ENCODE data around the gene TCF7. TPM values are rescaled to one million over a fixed set of nuclear protein-coding genes. Genes with fewer than 3 reads are reported as not detected.

The TCF7 gene
- polyA plus RNA-seq, 1 donor from 2014 or later = 0.15 TPM

DNA sequence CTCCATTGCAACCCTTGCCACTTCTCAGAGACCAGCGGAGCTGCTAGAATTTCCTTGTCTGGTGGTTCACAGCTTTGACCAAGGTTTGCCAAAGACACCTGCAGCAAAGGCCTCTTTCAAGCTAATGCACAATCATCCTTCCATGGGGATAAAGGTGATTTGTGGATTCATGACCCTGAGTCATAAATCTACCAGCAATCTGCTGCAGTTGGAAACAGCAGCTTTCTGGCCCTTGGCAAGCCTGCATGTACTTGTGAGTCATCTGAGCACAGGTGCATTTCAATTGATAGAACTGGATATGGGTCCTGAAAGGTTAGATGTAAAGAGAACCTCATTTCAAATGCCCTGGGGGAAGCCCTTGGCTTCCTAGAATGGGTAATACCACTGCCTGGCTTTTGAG is 21.6 kb upstream of the TCF7 start:
- no peaks in the 10 kb centered on the region for H3K79me2 ChIP-seq (replicated peaks; ENCODE audit: insufficient read depth, low read length)
- H3K9me2 ChIP-seq (ENCODE audit: insufficient read depth, low read length) = no peaks in the 10 kb centered on the region
- H4K20me1 ChIP-seq (ENCODE audit: insufficient read depth) = no peaks in the 10 kb centered on the region
- H3K4me3 ChIP-seq (ENCODE audit: low read length) = no peak overlapping the region
- H3F3A ChIP-seq (ENCODE audit: insufficient read depth, low read length, poor library complexity, severe bottlenecking) = no peaks in the 10 kb centered on the region
- H3K9me3 ChIP-seq (ENCODE audit: low read length) = no peaks in the 10 kb centered on the region
- H3K27me3 ChIP-seq (ENCODE audit: insufficient read depth, low read depth, low read length) = no peaks in the 10 kb centered on the region
- H3K9ac ChIP-seq (ENCODE audit: low read length) = no peak overlapping the region
- H3K36me3 ChIP-seq (ENCODE audit: insufficient read depth, low read length) = no peaks in the 10 kb centered on the region
- TF ChIP-seq, protein P1, sequence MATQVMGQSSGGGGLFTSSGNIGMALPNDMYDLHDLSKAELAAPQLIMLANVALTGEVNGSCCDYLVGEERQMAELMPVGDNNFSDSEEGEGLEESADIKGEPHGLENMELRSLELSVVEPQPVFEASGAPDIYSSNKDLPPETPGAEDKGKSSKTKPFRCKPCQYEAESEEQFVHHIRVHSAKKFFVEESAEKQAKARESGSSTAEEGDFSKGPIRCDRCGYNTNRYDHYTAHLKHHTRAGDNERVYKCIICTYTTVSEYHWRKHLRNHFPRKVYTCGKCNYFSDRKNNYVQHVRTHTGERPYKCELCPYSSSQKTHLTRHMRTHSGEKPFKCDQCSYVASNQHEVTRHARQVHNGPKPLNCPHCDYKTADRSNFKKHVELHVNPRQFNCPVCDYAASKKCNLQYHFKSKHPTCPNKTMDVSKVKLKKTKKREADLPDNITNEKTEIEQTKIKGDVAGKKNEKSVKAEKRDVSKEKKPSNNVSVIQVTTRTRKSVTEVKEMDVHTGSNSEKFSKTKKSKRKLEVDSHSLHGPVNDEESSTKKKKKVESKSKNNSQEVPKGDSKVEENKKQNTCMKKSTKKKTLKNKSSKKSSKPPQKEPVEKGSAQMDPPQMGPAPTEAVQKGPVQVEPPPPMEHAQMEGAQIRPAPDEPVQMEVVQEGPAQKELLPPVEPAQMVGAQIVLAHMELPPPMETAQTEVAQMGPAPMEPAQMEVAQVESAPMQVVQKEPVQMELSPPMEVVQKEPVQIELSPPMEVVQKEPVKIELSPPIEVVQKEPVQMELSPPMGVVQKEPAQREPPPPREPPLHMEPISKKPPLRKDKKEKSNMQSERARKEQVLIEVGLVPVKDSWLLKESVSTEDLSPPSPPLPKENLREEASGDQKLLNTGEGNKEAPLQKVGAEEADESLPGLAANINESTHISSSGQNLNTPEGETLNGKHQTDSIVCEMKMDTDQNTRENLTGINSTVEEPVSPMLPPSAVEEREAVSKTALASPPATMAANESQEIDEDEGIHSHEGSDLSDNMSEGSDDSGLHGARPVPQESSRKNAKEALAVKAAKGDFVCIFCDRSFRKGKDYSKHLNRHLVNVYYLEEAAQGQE (IDR thresholded peaks at IDR 0.05; ENCODE audit: borderline replicate concordance) = no peak
- TF ChIP-seq RAD21 (conservative IDR thresholded peaks at IDR 0.05) (no peak), SMC3 (conservative IDR thresholded peaks at IDR 0.05; ENCODE audit: poor library complexity) (no peak), EP300 (conservative IDR thresholded peaks at IDR 0.05; ENCODE audit: poor library complexity, severe bottlenecking) (no peak), TAF1 (IDR thresholded peaks at IDR 0.05; ENCODE audit: low read depth) (no peak), EZH2 (IDR thresholded peaks at IDR 0.05; ENCODE audit: borderline replicate concordance, insufficient read depth, low read length, poor library complexity, severe bottlenecking) (no peak), POLR2AphosphoS5 (IDR thresholded peaks at IDR 0.05) (no peak), MXI1 (conservative IDR thresholded peaks at IDR 0.05; ENCODE audit: poor library complexity, severe bottlenecking) (no peak)
- TF ChIP-seq, protein P2, sequence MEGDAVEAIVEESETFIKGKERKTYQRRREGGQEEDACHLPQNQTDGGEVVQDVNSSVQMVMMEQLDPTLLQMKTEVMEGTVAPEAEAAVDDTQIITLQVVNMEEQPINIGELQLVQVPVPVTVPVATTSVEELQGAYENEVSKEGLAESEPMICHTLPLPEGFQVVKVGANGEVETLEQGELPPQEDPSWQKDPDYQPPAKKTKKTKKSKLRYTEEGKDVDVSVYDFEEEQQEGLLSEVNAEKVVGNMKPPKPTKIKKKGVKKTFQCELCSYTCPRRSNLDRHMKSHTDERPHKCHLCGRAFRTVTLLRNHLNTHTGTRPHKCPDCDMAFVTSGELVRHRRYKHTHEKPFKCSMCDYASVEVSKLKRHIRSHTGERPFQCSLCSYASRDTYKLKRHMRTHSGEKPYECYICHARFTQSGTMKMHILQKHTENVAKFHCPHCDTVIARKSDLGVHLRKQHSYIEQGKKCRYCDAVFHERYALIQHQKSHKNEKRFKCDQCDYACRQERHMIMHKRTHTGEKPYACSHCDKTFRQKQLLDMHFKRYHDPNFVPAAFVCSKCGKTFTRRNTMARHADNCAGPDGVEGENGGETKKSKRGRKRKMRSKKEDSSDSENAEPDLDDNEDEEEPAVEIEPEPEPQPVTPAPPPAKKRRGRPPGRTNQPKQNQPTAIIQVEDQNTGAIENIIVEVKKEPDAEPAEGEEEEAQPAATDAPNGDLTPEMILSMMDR (IDR thresholded peaks at IDR 0.05; ENCODE audit: poor library complexity, severe bottlenecking) = no peak
- H2AFZ ChIP-seq (ENCODE audit: low read depth, low read length) = no peak overlapping the region
- no peak overlapping the region for H3K4me2 ChIP-seq (ENCODE audit: low read length)
- H3K27ac ChIP-seq (ENCODE audit: low read length) = no peak overlapping the region

DNA sequence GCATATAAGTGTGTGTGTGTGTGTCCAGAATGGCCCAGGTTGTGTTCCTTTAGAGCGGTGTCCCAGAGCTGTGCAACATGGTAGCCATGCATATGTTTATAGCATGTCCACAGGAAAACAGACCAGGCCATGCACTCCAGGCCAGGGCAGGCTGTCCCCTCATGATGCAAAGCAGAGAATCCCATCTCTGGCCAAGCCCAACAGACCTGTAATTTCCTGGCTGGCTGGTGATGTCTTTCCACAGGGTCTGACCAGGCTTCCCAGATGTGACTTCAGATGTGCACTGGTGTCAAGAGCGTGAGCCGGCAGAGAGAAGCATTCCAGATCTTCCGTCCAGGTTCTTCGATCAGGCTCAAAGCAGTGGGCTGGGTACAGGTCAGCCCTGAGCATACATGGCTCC is 21.1 kb upstream of the TCF7 start:
- H2AFZ ChIP-seq (ENCODE audit: low read depth, low read length) = no peak overlapping the region
- no peak overlapping the region for H3K27ac ChIP-seq (ENCODE audit: low read length)
- no peaks in the 10 kb centered on the region for H3K27me3 ChIP-seq (ENCODE audit: insufficient read depth, low read depth, low read length)
- no peaks in the 10 kb centered on the region for H3F3A ChIP-seq (ENCODE audit: insufficient read depth, low read length, poor library complexity, severe bottlenecking)
- no peaks in the 10 kb centered on the region for H4K20me1 ChIP-seq (ENCODE audit: insufficient read depth)
- H3K9ac ChIP-seq (ENCODE audit: low read length) = no peak overlapping the region
- H3K9me2 ChIP-seq (ENCODE audit: insufficient read depth, low read length) = no peaks in the 10 kb centered on the region
- no peaks in the 10 kb centered on the region for H3K9me3 ChIP-seq (ENCODE audit: low read length)
- no peak overlapping the region for H3K4me2 ChIP-seq (ENCODE audit: low read length)
- no peak overlapping the region for H3K4me3 ChIP-seq (ENCODE audit: low read length)
- no peaks in the 10 kb centered on the region for H3K36me3 ChIP-seq (ENCODE audit: insufficient read depth, low read length)
- no peaks in the 10 kb centered on the region for H3K79me2 ChIP-seq (replicated peaks; ENCODE audit: insufficient read depth, low read length)
- TF ChIP-seq, protein P2 (IDR thresholded peaks at IDR 0.05; ENCODE audit: poor library complexity, severe bottlenecking) = no peak
- TF ChIP-seq POLR2AphosphoS5 (IDR thresholded peaks at IDR 0.05) (no peak), EZH2 (IDR thresholded peaks at IDR 0.05; ENCODE audit: borderline replicate concordance, insufficient read depth, low read length, poor library complexity, severe bottlenecking) (no peak), EP300 (conservative IDR thresholded peaks at IDR 0.05; ENCODE audit: poor library complexity, severe bottlenecking) (no peak)
